Esophagus (tissue), 2 donors: Measurements from ENCODE around the gene KANK3. TPM values are rescaled to one million over a fixed set of nuclear protein-coding genes. Genes with fewer than 3 reads are reported as not detected.
"Not testable (repeated sequence)": the region's sequence is repeated elsewhere in the genome, so short reads cannot be mapped to it uniquely, and the experiment has no call there.

Experiments
- H3K27ac ChIP-seq, 2 donors: one replicate each; pipeline ENCODE4 v1.5.1; 2013; ENCODE audit warnings: low read depth in 2 of 2, mild to moderate bottlenecking in 2 of 2, inconsistent platforms in 1 of 2, low read length in 1 of 2, moderate library complexity in 1 of 2
- H3K27me3 ChIP-seq, 2 donors: one replicate each; pipeline ENCODE4 v1.6.1; 2013; ENCODE audit warnings: low read length in 2 of 2, control low read depth in 1 of 2, mild to moderate bottlenecking in 1 of 2; ENCODE audit not compliant: insufficient read depth in 2 of 2, control insufficient read depth in 1 of 2
- H3K36me3 ChIP-seq, 2 donors: one replicate each; pipeline ENCODE4 v1.6.1; 2013; ENCODE audit warnings: low read length in 1 of 2; ENCODE audit not compliant: control insufficient read depth in 2 of 2, insufficient read depth in 2 of 2
- H3K4me1 ChIP-seq, 2 donors: one replicate each; pipeline ENCODE4 v1.6.1; 2013; ENCODE audit warnings: low read length in 1 of 2; ENCODE audit not compliant: control insufficient read depth in 2 of 2, insufficient read depth in 2 of 2
- H3K4me3 ChIP-seq, 2 donors: one replicate each; pipeline ENCODE4 v1.5.1; 2013; ENCODE audit warnings: low read length in 2 of 2, mild to moderate bottlenecking in 2 of 2, low read depth in 1 of 2, moderate library complexity in 1 of 2
- H3K9me3 ChIP-seq, 2 donors: one replicate each; pipeline ENCODE4 v1.6.1; 2013; ENCODE audit warnings: mild to moderate bottlenecking in 2 of 2, low read depth in 1 of 2, low read length in 1 of 2, moderate library complexity in 1 of 2; ENCODE audit not compliant: control insufficient read depth in 2 of 2, insufficient read depth in 1 of 2
- WGBS, 2 donors: extraction: QIAGEN DNeasy Blood & Tissue Kit; methylation state at CpG; one replicate each; pipeline ENCODE4 v1.1.7; 2013; 5-methylcytosine and 5-hydroxymethylcytosine counted together
- polyA plus RNA-seq, 2 donors: library from polyadenylated mRNA; stranded (reverse); fragments of 200-250 nt; gene quantifications; one replicate each; pipeline ENCODE4 v1.2.3, GENCODE V29; 2013
- donor health status: healthy with polysubstance abuse.
- donor health status: Bipolar disorder and iron deficiency.

The KANK3 gene
- polyA plus RNA-seq, 2 donors: 4.2 to 5.2 TPM

DNA sequence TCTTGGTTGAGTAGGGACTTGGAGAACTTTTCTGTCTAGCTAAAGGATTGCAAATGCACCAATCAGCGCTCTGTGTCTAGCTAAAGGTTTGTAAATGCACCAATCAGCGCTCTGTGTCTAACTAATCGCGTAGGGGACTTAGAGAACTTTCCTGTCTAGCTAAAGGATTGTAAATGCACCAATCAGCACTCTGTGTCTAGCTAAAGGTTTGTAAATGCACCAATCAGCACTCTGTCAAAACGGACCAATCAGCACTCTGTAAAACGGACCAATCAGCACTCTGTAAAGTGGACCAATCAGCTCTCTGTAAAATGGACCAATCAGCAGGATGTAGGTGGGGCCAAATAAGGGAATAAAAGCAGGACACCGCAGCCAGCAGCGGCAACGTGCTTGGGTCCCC, 43.4 kb upstream of the KANK3 start:
- peak overlapping the region; percentile 86 to 90 for H3K27ac ChIP-seq
- not testable (repeated sequence) for H3K4me1 ChIP-seq, H3K4me3 ChIP-seq, H3K27me3 ChIP-seq, H3K9me3 ChIP-seq, H3K36me3 ChIP-seq
- 84 to 87% methylated on average over 9 of the region's 9 CpGs for WGBS, 2 donors

GRCh38 chr19:8385566-8385965, 42.5 kb upstream of the KANK3 start:
- H3K27ac ChIP-seq: peak overlapping the region; percentile 86 to 90
- H3K4me1 ChIP-seq, H3K4me3 ChIP-seq, H3K9me3 ChIP-seq, H3K36me3 ChIP-seq, H3K27me3 ChIP-seq: not testable (repeated sequence)
- WGBS, 2 donors: 44 to 56% methylated on average over 3 of the region's 3 CpGs

DNA sequence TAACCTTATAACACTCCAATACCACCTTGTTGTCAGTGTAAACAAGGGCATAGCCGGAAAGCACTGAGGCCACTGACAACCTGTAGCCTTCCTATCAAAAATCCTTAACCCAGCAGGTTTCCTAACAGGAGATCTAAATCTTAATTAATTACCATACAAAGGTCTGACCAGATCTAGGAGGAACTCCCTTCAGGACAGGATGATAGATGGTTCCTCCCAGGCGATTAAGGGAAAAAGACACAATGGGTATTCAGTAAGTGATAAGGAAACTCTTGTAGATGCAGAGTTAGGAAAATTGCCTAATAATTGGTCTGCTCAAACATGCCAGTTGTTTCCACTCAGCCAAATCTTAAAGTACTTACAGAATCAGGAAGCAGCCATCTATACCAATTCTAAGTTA, 42.0 kb upstream of the KANK3 start:
- H3K4me3 ChIP-seq, H3K9me3 ChIP-seq, H3K4me1 ChIP-seq, H3K27me3 ChIP-seq, H3K36me3 ChIP-seq: not testable (repeated sequence)
- peak overlapping the region in 1 of 2 donors; percentile 39 for H3K27ac ChIP-seq
- WGBS, 2 donors: 47 to 48% methylated on average over 2 of the region's 2 CpGs

DNA sequence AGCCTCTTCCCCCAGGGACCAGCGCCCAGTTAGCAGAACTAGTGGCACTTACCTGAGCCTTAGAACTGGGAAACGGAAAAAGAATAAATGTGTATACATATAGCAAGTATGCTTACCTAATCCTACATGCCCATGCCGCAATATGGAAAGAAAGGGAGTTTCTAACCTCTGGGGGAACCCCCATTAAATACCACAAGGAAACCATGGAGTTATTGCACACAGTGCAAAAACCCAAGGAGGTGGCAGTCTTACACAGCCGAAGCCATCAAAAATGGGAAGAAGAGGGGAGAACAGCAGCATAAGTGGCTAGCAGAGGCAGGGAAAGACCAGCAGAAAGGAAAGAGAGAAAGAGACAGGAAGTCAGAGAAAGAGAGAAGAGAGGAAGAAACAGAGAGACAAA, 41.5 kb upstream of the KANK3 start:
- H3K4me3 ChIP-seq, H3K36me3 ChIP-seq, H3K4me1 ChIP-seq, H3K27me3 ChIP-seq, H3K9me3 ChIP-seq: not testable (repeated sequence)
- peak overlapping the region in 1 of 2 donors; percentile 13 for H3K27ac ChIP-seq
- WGBS, 2 donors: 52 to 67% methylated on average over 4 of the region's 4 CpGs

DNA sequence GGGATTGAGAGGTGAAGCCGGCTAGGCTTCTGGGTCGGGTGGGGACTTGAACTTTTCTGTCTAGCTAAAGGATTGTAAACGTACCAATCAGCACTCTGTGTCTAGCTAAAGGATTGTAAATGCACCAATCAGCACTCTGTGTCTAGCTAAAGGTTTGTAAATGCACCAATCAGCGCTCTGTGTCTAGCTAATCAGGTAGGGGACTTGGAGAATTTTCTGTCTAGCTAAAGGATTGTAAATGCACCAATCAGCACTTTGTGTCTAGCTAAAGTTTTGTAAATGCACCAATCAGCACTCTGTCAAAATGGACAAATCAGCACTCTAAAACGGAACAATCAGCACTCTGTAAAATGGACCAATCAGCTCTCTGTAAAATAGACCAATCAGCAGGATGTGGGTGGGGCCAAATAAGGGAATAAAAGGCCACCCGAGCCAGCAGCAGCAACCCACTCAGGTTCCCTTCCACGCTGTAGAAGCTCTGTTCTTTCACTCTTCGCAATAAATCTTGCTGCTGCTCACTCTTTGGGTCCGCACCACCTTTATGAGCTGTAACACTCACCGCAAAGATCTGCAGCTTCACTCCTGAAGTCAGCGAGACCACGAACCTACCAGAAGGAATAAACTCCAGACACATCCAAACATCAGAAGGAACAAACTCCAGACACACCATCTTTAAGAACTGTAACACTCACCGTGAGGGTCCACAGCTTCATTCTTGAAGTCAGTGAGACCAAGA, 36.3 kb upstream of the KANK3 start:
- WGBS, 2 donors: 95 to 97% methylated on average over 13 of the region's 13 CpGs
- H3K9me3 ChIP-seq: not testable (repeated sequence)

DNA sequence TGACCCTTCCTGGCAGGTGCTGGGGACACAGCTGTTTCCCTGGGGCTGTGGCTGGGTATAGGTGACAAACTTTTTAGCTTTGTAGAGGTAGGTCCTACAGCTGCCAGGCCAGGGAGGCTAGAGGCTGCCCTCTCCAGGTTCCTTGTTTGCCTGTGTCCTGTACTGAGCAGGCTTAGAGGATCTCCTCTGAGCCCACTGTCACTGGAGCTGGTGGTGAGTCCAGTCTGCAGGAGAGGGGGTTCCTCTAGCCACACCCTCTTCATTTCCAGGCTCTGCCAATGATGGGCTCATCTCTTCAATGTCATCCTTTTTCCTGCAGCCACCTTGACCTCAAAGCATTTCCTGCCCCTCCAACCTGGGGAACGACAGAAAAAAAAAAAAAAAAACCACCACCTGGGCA, 34.5 kb upstream of the KANK3 start:
- H3K4me1 ChIP-seq: no peaks in the 10 kb centered on the region
- H3K4me3 ChIP-seq: no peak overlapping the region
- H3K9me3 ChIP-seq: no peaks in the 10 kb centered on the region
- no peak overlapping the region for H3K27ac ChIP-seq
- no peaks in the 10 kb centered on the region for H3K27me3 ChIP-seq
- 59 to 62% methylated on average over 1 of the region's 1 CpG for WGBS, 2 donors
- H3K36me3 ChIP-seq: peaks cover 6 to 7% of the 10 kb centered on the region in 2 donors

More for the DNA sequence above, 36.3 kb upstream of the KANK3 start:
- H3K4me3 ChIP-seq, H3K27ac ChIP-seq, H3K4me1 ChIP-seq, H3K36me3 ChIP-seq, H3K27me3 ChIP-seq: not testable (repeated sequence)

DNA sequence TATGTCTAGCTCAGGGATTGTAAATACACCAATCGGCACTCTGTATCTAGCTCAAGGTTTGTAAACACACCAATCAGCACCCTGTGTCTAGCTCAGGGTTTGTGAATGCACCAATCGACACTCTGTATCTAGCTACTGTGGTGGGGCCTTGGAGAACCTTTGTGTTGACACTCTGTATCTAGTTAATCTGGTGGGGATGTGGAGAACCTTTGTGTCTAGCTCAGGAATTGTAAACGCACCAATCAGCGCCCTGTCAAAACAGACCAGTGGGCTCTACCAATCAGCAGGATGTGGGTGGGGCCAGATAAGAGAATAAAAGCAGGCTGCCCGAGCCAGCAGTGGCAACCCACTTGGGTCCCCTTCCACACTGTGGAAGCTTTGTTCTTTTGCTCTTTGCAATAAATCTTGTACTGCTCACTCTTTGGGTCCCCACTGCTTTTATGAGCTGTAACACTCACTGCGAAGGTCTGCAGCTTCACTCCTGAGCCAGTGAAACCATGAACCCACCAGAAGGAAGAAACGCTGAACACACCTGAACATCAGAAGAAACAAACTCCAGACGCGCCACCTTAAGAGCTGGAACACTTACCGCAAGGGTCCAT, 33.4 kb upstream of the KANK3 start:
- H3K4me3 ChIP-seq, H3K36me3 ChIP-seq, H3K27me3 ChIP-seq, H3K27ac ChIP-seq, H3K4me1 ChIP-seq, H3K9me3 ChIP-seq: not testable (repeated sequence)
- WGBS, 2 donors: 83 to 93% methylated on average over 9 to 10 of the region's 10 CpGs

DNA sequence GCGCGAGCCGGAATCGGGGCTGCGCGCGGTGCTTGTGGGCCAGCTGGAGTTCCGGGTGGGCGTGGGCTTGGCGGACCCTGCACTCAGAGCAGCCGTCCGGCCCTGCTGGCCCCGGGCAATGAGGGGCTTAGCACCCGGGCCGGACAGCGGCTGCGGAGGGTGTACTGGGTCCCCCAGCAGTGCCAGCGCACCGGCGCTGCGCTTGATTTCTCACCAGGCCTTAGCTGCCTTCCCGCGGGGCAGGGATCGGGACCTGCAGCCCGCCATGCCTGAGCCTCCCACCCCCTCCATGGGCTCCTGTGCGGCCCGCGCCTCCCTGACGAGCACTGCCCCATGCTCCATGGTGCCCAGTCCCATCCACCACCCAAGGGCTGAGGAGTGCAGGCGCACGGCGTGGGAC, 32.7 kb upstream of the KANK3 start:
- H3K27ac ChIP-seq, H3K4me3 ChIP-seq, H3K27me3 ChIP-seq, H3K4me1 ChIP-seq, H3K9me3 ChIP-seq: not testable (repeated sequence)
- WGBS, 2 donors: 97% methylated on average over 30 to 32 of the region's 32 CpGs
- H3K36me3 ChIP-seq: peaks cover 2 to 13% of the 10 kb centered on the region in 2 donors

DNA sequence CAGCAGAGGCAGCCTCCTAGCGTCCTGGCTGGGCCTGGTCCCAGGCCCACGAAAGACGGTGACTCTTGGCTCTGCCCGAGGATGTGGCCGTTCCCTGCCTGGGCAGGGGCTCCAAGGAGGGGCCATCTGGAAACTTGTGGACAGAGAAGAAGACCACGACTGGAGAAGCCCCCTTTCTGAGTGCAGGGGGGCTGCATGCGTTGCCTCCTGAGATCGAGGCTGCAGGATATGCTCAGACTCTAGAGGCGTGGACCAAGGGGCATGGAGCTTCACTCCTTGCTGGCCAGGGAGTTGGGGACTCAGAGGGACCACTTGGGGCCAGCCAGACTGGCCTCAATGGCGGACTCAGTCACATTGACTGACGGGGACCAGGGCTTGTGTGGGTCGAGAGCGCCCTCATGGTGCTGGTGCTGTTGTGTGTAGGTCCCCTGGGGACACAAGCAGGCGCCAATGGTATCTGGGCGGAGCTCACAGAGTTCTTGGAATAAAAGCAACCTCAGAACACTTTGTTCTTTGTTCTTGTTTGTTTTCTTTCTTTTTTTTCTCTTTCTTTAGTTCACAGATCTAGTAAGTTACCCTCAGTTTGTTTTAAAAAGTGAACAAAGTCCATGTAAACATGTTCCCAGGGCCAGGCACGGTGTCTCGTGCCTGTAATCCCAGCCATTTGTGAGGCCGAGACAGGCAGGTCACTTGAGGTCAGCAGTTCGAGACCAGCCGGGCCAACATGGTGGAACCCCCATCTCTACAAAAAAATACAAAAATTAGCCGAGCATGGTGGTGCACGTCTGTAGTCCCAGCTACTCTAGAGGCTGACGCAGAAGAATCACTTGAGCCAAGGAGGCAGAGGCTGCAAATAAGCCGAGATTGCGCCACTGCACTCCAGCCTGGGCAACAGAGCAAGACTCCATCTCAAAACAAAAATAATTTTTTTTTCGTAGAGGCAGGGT, 31.1 kb upstream of the KANK3 start:
- WGBS, 2 donors: 75 to 83% methylated on average over 26 of the region's 26 CpGs
- H3K36me3 ChIP-seq: peaks cover 2 to 13% of the 10 kb centered on the region in 2 donors
- H3K9me3 ChIP-seq: no peaks in the 10 kb centered on the region
- H3K27me3 ChIP-seq: no peaks in the 10 kb centered on the region
- no peak overlapping the region for H3K27ac ChIP-seq
- H3K4me1 ChIP-seq: no peaks in the 10 kb centered on the region
- H3K4me3 ChIP-seq: no peak overlapping the region
